Activated T-cell treated with anti-CD3 and anti-CD28 coated beads for 1 hour (primary cell): ENCODE results near the gene SGPP1.
"Not testable (repeated sequence)": the region's sequence is repeated elsewhere in the genome, so short reads cannot be mapped to it uniquely, and the experiment has no call there.

Experiments used
- DNase-seq: peaks from one replicate; pipeline ENCODE4 v3.0.0-alpha.2; 2020; ENCODE audit warnings: low read depth

SGPP1 gene

GRCh38 chr14:63673886-63674497, 53.9 kb downstream of the SGPP1 start:
- DNase-seq: no peak

- DNase-seq: no peak
These were observed 54.6 kb downstream of the SGPP1 start for GRCh38 chr14:63673255-63673654.

- no peak for DNase-seq
These were observed 55.3 kb downstream of the SGPP1 start for GRCh38 chr14:63672417-63673180.

- DNase-seq: no peak
These were observed 55.9 kb downstream of the SGPP1 start for GRCh38 chr14:63671987-63672386.

- no peak for DNase-seq
These were observed 57.2 kb downstream of the SGPP1 start for GRCh38 chr14:63670692-63671091.

- DNase-seq: no peak
These were observed 61.5 kb downstream of the SGPP1 start for GRCh38 chr14:63666335-63666734.

GRCh38 chr14:63663428-63664341, 64.2 kb downstream of the SGPP1 start:
- no peak for DNase-seq

- no peak for DNase-seq
These were observed 65.1 kb downstream of the SGPP1 start for GRCh38 chr14:63662776-63663175.

GRCh38 chr14:63661881-63662280, 66.0 kb downstream of the SGPP1 start:
- not testable (repeated sequence) for DNase-seq

- DNase-seq: no peak
These were observed 68.1 kb downstream of the SGPP1 start for GRCh38 chr14:63659726-63660125.

- no peak for DNase-seq
These were observed 71.7 kb downstream of the SGPP1 start for GRCh38 chr14:63656194-63656593.

GRCh38 chr14:63654936-63655335, 72.9 kb downstream of the SGPP1 start:
- no peak for DNase-seq

GRCh38 chr14:63654346-63654745, 73.5 kb downstream of the SGPP1 start:
- no peak for DNase-seq

GRCh38 chr14:63652406-63652805, 75.5 kb downstream of the SGPP1 start:
- no peak for DNase-seq

- peak; percentile 28 for DNase-seq
These were observed 77.5 kb downstream of the SGPP1 start for GRCh38 chr14:63650256-63650952.

- DNase-seq: no peak
These were observed 80.0 kb downstream of the SGPP1 start for GRCh38 chr14:63647696-63648410.

- no peak for DNase-seq
These were observed 83.1 kb downstream of the SGPP1 start for GRCh38 chr14:63644741-63645140.

- DNase-seq: no peak
These were observed 85.0 kb downstream of the SGPP1 start for GRCh38 chr14:63642656-63643382.

GRCh38 chr14:63642229-63642611, 85.6 kb downstream of the SGPP1 start:
- DNase-seq: peak; percentile 60

- DNase-seq: peak; percentile 89
These were observed 86.2 kb downstream of the SGPP1 start, which contains the start of gene WDR89 for GRCh38 chr14:63641473-63642228. WDR89 (minus strand) TSS chr14:63641871; CDS start chr14:63599942, 41,929 bp downstream.
